Tibial nerve (tissue), 3 donors: ENCODE measurements around the gene FAM83D.

ENCODE experiments used
- CTCF ChIP-seq, 5 experiments: fragments of 200-600 bp in 3 of 5; fragments of 450-650 bp in 2 of 5; sonication (generic) in 3 of 5; IDR thresholded peaks; one replicate each; pipeline ENCODE4 v1.5.1; 2016 to 2019; ENCODE audit warnings: antibody characterized with exemption in 5 of 5, mild to moderate bottlenecking in 3 of 5, moderate library complexity in 2 of 5
- POLR2A ChIP-seq, 2 donors: fragments of 450-650 bp; IDR thresholded peaks; one replicate each; pipeline ENCODE4 v1.6.1; 2017; ENCODE audit warnings: antibody characterized with exemption in 2 of 2, mild to moderate bottlenecking in 2 of 2, moderate library complexity in 2 of 2

DNA sequence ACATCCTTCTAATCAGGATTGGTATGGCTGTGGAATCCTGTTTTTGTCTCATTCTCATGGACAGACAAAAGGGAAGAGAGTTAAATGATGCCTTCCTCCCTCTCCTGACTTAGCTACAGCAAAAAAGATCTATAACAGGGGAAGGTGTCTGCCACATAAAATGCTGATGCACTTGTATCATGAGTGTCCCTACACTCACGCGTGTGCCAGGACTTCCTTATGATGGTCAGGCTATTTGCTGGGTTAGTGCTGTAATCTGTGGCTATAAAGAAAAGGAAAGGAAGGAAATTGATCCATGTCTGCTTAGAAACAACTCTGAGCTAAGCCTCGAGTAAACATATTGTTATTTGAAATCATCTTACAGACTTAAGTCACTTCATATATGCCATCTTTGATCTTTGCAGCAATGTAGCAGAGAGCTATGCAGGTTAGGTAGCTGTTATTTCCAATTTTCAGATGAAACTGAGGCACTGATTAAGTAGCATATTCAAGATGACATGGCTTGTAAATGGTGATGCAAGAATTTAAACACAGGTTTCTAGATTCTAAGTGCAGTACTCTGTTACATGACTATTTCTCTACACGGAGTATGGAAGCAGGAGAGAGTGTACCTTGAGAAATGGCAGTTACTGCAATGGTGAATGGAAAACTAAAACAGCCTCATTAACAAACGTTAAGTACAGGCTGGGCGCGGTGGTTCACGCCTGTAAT lies 27.6 kb downstream of the FAM83D start:
- TF ChIP-seq CTCF (IDR thresholded peaks at IDR 0.05) = no peak
- TF ChIP-seq POLR2A (IDR thresholded peaks at IDR 0.05) = no peak
